Stimulated activated naive B cell treated with anti-CD40 and anti-IgM and Interleukin-4, amounts not matched to agents 10 μg/mL and 1 μg/mL and 100 μg/mL, for 72 hours (primary cell): ENCODE data around the gene UGT2A1.

Source experiments
- ATAC-seq, 2 donors: fragments of 150-1000 bp; cut with Tn5 transposase; replicated peaks; 2 replicates each; pipeline ENCODE4 v1.10.0; 2021; ENCODE audit warnings: moderate library complexity in 1 of 2
- DNase-seq: peaks from one replicate; pipeline ENCODE4 v3.0.0; 2021
- H3K27ac Mint-ChIP-seq: one replicate; pipeline ENCODE4 v1.8.0; 2022; ENCODE audit warnings: mild to moderate bottlenecking, mixed read lengths
- H3K27me3 Mint-ChIP-seq, 2 donors: one replicate each; pipeline ENCODE4 v1.8.0; 2022; ENCODE audit warnings: mixed read lengths in 2 of 2
- H3K36me3 Mint-ChIP-seq, 2 donors: one replicate each; pipeline ENCODE4 v1.8.0; 2022; ENCODE audit warnings: mixed read lengths in 2 of 2, mild to moderate bottlenecking in 1 of 2
- H3K4me1 Mint-ChIP-seq, 2 donors: one replicate each; pipeline ENCODE4 v1.8.0; 2022; ENCODE audit warnings: mixed read lengths in 2 of 2, mild to moderate bottlenecking in 1 of 2
- H3K4me3 Mint-ChIP-seq, 2 donors: one replicate each; pipeline ENCODE4 v1.8.0; 2022; ENCODE audit warnings: mild to moderate bottlenecking in 2 of 2, mixed read lengths in 2 of 2, moderate library complexity in 1 of 2
- H3K9me3 Mint-ChIP-seq, 2 donors: one replicate each; pipeline ENCODE4 v1.8.0; 2022; ENCODE audit warnings: mixed read lengths in 2 of 2, mild to moderate bottlenecking in 1 of 2

UGT2A1 gene

DNA sequence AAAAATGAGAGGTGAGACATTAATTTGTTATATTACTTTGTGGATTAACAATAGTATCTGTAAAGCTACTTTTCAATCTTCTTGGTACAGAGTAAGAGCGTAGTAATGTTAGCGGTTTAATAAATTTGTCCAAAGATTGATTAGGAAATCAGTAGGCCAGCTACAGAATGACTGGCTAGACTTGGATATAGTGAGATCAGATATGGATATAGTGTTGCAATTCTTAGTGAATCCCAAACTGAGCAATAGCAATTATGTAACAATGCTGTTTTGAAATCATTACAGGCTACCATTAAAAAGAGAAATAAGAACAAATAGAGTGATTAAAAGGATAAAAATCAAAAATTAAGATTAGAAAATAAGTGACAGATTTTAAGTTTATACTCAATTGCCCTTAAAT, 12.8 kb downstream of the UGT2A1 start:
- H3K4me3 Mint-ChIP-seq: no peak overlapping the region
- ATAC-seq (no peak), DNase-seq (no peak)
- H3K27ac Mint-ChIP-seq: no peak overlapping the region
- no peaks in the 10 kb centered on the region for H3K36me3 Mint-ChIP-seq
- H3K9me3 Mint-ChIP-seq: no peaks in the 10 kb centered on the region
- H3K27me3 Mint-ChIP-seq: no peaks in the 10 kb centered on the region
- H3K4me1 Mint-ChIP-seq: no peaks in the 10 kb centered on the region

DNA sequence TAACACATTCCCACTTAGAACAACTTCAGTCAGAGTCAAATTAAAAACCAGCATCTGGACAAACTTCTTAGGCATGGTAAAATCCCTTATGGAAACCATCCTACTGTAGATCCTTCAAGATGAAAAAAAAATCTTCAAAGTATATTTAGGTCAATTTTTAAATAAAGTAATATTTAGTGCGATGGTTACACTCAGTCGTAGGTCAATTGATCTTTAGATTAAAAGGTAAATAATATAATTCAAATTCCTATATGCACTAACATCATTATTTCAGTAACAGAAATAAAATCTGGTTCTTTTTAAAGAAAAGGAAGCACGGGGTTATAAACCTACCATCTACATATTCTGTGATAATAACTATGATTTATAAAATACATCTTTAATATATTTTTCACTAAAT, 13.5 kb downstream of the UGT2A1 start, which contains the start of gene UGT2A2:
UGT2A2 (minus strand) TSS at position 101 of the 400 bp plus-strand sequence; CDS start at position 99, 2 bp downstream.
- ATAC-seq (no peak), DNase-seq (no peak)
- H3K4me3 Mint-ChIP-seq: no peak within 1 kb of the TSS
- H3K4me1 Mint-ChIP-seq: no peaks in the 10 kb centered on the region
- H3K27me3 Mint-ChIP-seq: no peaks in the 10 kb centered on the region
- no peaks in the 10 kb centered on the region for H3K36me3 Mint-ChIP-seq
- H3K27ac Mint-ChIP-seq: no peak within 1 kb of the TSS
- H3K9me3 Mint-ChIP-seq: no peaks in the 10 kb centered on the region

DNA sequence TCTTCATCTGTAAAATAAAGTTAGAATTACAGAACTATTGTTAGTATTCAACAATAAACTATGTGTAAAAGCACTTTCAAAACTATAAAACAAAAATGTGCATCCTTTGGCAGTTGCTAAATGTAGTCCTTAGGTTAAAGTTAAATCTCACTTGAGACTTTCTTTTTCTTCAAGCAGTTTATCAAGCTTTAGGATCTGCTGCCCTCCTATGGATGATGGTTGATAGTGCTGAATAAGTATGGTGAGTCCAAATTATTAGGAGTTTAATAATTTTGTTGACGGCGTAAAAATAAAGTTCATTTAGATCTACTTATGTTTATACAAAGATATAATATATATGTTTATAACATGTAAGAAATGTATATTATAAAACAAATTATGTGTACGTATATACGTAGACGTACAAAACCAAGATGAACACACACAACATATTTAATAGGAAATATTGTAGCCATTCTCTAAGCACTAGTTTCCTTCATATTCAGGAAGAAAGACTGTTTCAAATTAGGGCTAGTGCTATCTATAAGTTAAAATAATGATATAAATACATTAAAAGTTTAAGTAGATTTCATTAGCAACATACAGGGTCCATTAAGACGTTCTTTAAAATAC, 35.9 kb downstream of the UGT2A1 start:
- Mint-ChIP-seq H3K4me1 (no peaks in the 10 kb centered on the region), H3K27ac (no peak overlapping the region), H3K36me3 (no peaks in the 10 kb centered on the region), H3K4me3 (no peak overlapping the region), H3K27me3 (no peaks in the 10 kb centered on the region), H3K9me3 (peaks cover 11% of the 10 kb centered on the region in 2 donors)
- DNase-seq (no peak), ATAC-seq (no peak)

DNA sequence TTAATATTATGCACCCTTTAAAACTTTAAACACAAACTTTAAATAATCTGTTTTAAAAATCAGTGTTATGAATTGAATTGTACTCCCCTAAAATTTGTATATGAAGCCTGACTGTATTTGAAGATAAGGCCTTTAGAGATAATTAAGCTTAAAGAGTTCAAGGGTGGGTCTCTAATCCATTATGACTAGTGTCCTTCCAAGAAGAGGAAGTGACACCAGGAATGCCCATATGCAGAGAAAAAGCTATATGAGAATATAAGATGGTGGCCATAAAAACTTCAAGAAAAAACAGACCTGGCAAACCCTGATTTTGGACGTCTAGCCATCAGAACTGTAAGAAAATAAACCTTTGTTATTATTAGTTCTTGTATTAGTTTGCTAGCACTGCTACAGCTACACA, 42.6 kb downstream of the UGT2A1 start:
- no peak overlapping the region for H3K4me3 Mint-ChIP-seq
- H3K9me3 Mint-ChIP-seq: peaks cover 8 to 9% of the 10 kb centered on the region in 2 donors
- DNase-seq (no peak), ATAC-seq (no peak)
- H3K4me1 Mint-ChIP-seq: no peaks in the 10 kb centered on the region
- no peak overlapping the region for H3K27ac Mint-ChIP-seq
- no peaks in the 10 kb centered on the region for H3K27me3 Mint-ChIP-seq
- H3K36me3 Mint-ChIP-seq: no peaks in the 10 kb centered on the region

DNA sequence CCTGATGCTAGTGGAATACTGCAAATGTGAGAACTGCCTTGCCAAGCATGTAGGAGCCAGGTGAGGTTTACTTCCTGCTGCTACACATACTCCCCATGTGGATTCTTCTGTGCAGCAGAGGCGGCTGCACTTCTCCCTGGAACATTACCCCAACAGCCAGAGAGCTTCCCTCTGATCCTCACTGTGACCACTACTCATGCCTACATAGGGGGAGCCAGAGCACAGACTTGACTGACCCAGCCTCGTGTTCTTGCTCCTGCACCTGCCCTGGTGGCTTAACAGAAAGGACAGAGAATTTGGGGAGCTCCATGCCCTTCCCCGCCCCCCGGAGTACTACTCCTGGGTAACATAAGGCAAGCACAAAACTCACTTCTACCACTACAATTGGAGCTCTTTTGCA, 52.0 kb downstream of the UGT2A1 start:
- no peaks in the 10 kb centered on the region for H3K27me3 Mint-ChIP-seq
- H3K36me3 Mint-ChIP-seq: no peaks in the 10 kb centered on the region
- no peaks in the 10 kb centered on the region for H3K4me1 Mint-ChIP-seq
- ATAC-seq (no peak), DNase-seq (no peak)
- no peak overlapping the region for H3K4me3 Mint-ChIP-seq
- H3K9me3 Mint-ChIP-seq: peaks cover 0 to 5% of the 10 kb centered on the region in 2 donors
- H3K27ac Mint-ChIP-seq: no peak overlapping the region

DNA sequence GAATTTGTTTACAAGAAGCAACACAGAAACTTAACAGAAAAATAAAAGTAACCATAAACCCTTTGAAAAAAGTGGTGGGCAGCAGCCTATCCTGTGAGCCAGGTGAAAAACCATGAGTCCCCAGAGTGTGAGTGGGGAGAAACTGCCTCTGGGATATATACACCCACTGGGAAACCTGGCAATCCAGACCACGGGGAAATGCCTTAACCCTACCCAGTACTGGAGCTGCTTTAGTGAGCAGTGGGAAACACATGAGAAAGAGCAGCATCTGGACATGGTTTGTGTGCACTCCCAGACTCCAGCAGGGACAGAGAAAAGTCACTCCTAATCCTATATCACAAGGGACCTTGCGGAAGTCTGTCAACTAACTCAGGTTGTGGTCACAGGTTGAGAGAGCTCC, 53.0 kb downstream of the UGT2A1 start:
- H3K36me3 Mint-ChIP-seq: no peaks in the 10 kb centered on the region
- ATAC-seq (no peak), DNase-seq (no peak)
- no peak overlapping the region for H3K4me3 Mint-ChIP-seq
- H3K27ac Mint-ChIP-seq: no peak overlapping the region
- H3K27me3 Mint-ChIP-seq: no peaks in the 10 kb centered on the region
- H3K4me1 Mint-ChIP-seq: no peaks in the 10 kb centered on the region
- H3K9me3 Mint-ChIP-seq: no peaks in the 10 kb centered on the region

DNA sequence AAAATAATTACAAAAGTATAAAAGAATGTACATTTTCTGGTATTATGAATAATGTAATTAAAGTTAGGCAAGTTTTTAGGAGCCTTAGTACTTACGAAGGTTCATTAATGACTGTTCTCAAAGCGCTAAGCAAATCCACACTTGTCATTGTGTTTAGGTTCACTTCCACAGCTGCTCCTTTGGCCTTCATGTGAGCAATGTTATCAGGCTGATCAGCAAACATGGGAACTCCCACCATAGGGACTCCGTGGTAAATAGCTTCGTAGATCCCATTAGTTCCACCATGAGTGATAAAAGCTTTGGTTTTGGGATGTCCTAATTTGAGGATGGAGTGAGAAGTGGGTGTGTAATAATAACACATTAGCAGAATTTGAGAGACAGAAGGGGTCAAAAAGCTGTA, 58.7 kb downstream of the UGT2A1 start:
- DNase-seq: no peak
- Mint-ChIP-seq H3K27ac (no peak overlapping the region), H3K36me3 (no peaks in the 10 kb centered on the region), H3K9me3 (no peaks in the 10 kb centered on the region), H3K4me3 (no peak overlapping the region), H3K27me3 (no peaks in the 10 kb centered on the region), H3K4me1 (no peaks in the 10 kb centered on the region)
- ATAC-seq: no peak

DNA sequence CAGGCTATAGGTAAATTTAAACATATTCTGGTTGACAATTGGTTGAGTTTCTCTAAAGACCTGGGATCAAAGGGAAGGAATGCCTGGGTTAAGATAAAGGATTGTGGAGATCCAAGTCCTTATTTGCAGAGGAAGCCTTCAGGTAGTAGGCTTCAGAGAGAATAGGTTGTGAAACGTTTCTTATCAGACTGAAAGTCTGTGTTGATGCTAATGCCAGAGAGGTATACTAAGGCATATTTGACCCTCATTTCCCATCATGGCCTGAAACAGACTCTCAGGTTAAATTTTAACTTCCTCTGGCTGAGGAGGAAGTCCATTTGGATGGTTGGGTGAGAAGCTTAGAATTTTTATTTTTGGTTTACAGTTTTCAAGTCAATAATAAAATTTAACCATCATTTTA, 61.7 kb downstream of the UGT2A1 start:
- ATAC-seq: no peak
- no peak for DNase-seq
- Mint-ChIP-seq H3K27me3 (no peaks in the 10 kb centered on the region), H3K4me1 (no peaks in the 10 kb centered on the region), H3K36me3 (no peaks in the 10 kb centered on the region), H3K4me3 (no peak overlapping the region), H3K27ac (no peak overlapping the region), H3K9me3 (no peaks in the 10 kb centered on the region)

DNA sequence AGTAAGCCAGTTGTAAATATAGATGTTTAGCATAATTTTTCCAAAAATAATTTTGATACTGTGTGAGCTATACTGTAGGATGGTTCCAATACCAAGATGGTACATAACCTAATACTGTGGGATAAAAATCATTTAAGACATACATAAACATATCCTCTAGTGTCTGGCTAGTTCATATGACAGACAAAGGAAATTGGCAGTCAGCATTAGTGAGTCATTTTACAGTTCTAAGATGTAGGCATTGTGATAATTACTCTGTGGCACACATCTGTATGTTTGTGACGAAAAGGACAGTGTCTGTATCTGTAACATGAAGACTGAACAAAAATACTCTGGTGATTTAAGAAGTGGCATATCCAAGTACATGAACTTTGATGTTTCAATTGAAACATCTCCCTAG, 63.2 kb downstream of the UGT2A1 start:
- Mint-ChIP-seq H3K27me3 (no peaks in the 10 kb centered on the region), H3K9me3 (no peaks in the 10 kb centered on the region), H3K36me3 (no peaks in the 10 kb centered on the region), H3K27ac (no peak overlapping the region), H3K4me1 (no peaks in the 10 kb centered on the region), H3K4me3 (no peak overlapping the region)
- ATAC-seq: no peak
- DNase-seq: no peak

DNA sequence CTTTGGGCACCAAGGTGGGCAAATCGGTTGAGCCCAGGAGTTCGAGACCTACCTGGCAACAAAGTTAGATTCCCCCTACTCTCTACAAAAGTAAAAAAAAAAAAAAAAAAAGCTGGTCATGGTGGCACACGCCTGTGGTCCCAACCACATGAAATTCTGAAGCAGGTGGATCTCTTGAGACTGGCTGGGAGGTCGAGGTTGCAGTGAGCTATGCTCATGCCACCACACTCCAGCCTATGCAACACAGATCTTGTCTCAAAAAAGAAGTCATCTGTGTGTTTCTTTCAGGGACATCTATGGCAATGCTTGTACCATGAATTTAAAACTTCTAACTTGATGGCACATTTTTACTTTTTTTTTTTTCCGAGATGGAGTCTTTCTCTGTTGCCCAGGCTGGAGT, 68.9 kb downstream of the UGT2A1 start:
- Mint-ChIP-seq H3K27me3 (no peaks in the 10 kb centered on the region), H3K4me1 (no peaks in the 10 kb centered on the region), H3K36me3 (no peaks in the 10 kb centered on the region), H3K4me3 (no peak overlapping the region), H3K27ac (no peak overlapping the region), H3K9me3 (no peaks in the 10 kb centered on the region)
- ATAC-seq: no peak
- no peak for DNase-seq

DNA sequence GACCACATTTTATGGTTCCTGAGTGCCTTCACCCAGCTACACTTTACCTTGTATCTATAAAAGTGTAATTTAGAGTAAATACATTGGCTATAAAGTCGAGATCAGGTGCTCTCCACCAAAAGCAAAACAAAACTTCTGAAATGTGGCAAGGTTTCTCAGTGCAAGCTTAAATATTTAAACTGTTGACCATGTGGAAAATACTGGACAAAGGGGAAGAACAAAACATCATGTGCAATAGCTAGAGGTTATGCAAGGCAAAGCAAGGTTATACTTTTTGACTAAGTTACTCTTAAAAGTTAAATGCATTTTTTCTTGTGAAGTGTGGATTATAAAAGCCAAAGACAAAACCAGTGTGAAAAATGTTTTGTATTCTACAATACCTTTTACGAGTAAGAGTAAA, 69.5 kb downstream of the UGT2A1 start:
- no peaks in the 10 kb centered on the region for H3K36me3 Mint-ChIP-seq
- no peaks in the 10 kb centered on the region for H3K9me3 Mint-ChIP-seq
- H3K4me3 Mint-ChIP-seq: no peak overlapping the region
- H3K4me1 Mint-ChIP-seq: no peaks in the 10 kb centered on the region
- DNase-seq: no peak
- no peaks in the 10 kb centered on the region for H3K27me3 Mint-ChIP-seq
- no peak overlapping the region for H3K27ac Mint-ChIP-seq
- no peak for ATAC-seq

DNA sequence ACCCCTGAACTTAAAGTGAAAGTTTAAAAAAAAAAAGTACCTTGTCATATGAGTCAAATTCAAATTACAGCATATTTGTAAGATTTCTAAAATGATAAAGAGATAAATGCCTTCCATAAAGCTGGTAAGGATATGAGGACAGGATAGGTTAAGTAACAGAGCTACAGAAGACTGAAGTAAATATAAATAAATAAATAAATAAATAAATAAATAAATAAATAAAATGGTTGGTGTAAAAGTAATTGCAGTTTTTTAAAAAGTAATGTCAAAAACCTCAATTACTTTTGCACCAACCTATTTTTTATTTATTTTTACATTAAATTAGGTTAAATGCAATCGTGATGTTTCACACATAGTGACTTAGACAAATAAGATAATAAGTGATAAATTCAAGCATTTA, 75.8 kb downstream of the UGT2A1 start:
- no peak overlapping the region for H3K4me3 Mint-ChIP-seq
- ATAC-seq: no peak
- no peaks in the 10 kb centered on the region for H3K27me3 Mint-ChIP-seq
- DNase-seq: no peak
- H3K9me3 Mint-ChIP-seq: peaks cover 0 to 3% of the 10 kb centered on the region in 2 donors
- H3K27ac Mint-ChIP-seq: no peak overlapping the region
- H3K36me3 Mint-ChIP-seq: no peaks in the 10 kb centered on the region
- H3K4me1 Mint-ChIP-seq: no peaks in the 10 kb centered on the region

DNA sequence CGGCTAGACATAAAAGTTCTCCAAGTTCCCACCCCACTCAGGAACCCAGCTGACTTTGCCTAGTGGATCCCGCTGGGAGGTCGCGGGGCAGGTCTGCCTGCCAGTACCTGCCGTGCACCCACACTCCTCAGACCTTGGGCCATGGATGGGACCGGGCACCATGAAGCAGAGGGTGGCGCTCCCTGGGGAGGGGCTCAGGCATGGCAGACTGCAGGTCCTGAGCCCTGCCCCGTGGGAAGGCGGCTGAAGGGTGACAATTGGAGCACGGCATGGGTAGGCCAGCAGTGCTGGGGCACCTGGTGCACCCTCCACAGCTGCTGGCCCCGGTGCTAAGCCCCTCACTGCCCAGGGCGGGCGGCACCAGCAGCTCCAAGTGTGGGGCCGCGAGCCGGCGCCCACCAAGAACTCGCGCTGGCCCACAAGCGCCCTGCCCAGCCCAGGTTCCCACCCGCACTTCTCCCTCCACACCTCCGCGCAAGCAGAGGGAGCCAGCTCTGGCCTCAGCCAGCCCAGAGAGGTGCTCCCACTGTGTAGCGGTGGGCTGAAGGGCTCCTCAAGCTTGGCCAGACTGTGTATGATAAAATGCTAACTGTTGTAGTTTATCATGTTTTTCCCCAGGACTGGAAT, 76.7 kb downstream of the UGT2A1 start:
- no peak overlapping the region for H3K27ac Mint-ChIP-seq
- peaks cover 0 to 3% of the 10 kb centered on the region in 2 donors for H3K9me3 Mint-ChIP-seq
- ATAC-seq (no peak), DNase-seq (no peak)
- no peaks in the 10 kb centered on the region for H3K4me1 Mint-ChIP-seq
- no peaks in the 10 kb centered on the region for H3K27me3 Mint-ChIP-seq
- no peaks in the 10 kb centered on the region for H3K36me3 Mint-ChIP-seq
- H3K4me3 Mint-ChIP-seq: no peak overlapping the region

DNA sequence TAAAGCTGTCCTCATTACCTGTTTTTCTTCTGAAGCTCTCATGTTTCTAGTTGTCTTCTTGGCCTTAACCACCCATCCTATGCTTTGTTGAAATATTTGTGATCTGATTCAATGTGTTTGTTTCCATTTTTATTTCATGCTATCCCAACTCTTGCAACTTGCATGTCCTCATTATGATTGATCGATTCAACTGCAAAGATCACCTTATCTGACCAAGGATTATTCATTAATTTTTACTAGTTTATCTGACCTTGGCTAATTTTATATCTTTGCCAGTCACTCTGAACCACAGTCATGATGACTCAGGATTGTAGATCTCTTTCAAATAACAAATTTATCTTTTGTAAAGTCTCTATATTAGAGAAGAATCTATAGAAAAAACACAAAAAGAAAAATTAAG, 84.3 kb downstream of the UGT2A1 start:
- Mint-ChIP-seq H3K9me3 (no peaks in the 10 kb centered on the region), H3K4me1 (no peaks in the 10 kb centered on the region), H3K27ac (no peak overlapping the region), H3K4me3 (no peak overlapping the region), H3K36me3 (no peaks in the 10 kb centered on the region), H3K27me3 (no peaks in the 10 kb centered on the region)
- ATAC-seq: no peak
- DNase-seq: no peak

DNA sequence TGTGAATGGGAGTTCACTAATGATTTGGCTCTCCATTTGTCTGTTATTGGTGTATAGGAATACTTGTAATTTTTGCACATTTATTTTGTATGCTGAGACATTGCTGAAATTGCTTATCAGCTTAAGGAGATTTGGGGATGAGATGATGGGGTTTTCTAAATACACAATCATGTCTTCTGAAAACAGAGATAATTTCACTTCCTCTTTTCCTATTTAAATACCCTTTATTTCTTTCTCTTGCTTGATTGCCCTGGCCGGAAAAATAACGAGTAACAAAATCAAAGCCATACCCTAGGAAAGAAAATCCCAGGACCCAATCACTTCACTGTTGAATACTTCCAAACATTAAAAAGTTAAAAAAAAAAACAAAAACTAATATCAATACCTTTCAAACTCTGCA, 89.6 kb downstream of the UGT2A1 start:
- no peaks in the 10 kb centered on the region for H3K36me3 Mint-ChIP-seq
- no peak for ATAC-seq

More for the DNA sequence above, 89.6 kb downstream of the UGT2A1 start:
- Mint-ChIP-seq H3K27ac (no peak overlapping the region), H3K27me3 (no peaks in the 10 kb centered on the region), H3K4me3 (no peak overlapping the region), H3K9me3 (peaks cover 0 to 3% of the 10 kb centered on the region in 2 donors), H3K4me1 (no peaks in the 10 kb centered on the region)
- no peak for DNase-seq
